Stimulated activated CD4-positive, alpha-beta T cell treated with anti-CD3 and anti-CD28 coated beads, Interleukin-15, amount 100 ng/mL, for 1 hour (primary cell): ENCODE measurements around the gene OXER1.

ENCODE experiments used
- DNase-seq, 2 donors: peaks; one replicate each; pipeline ENCODE4 v3.0.0-alpha.2; 2020; ENCODE audit warnings: low read depth in 1 of 2, low spot score in 1 of 2

Gene OXER1

DNA sequence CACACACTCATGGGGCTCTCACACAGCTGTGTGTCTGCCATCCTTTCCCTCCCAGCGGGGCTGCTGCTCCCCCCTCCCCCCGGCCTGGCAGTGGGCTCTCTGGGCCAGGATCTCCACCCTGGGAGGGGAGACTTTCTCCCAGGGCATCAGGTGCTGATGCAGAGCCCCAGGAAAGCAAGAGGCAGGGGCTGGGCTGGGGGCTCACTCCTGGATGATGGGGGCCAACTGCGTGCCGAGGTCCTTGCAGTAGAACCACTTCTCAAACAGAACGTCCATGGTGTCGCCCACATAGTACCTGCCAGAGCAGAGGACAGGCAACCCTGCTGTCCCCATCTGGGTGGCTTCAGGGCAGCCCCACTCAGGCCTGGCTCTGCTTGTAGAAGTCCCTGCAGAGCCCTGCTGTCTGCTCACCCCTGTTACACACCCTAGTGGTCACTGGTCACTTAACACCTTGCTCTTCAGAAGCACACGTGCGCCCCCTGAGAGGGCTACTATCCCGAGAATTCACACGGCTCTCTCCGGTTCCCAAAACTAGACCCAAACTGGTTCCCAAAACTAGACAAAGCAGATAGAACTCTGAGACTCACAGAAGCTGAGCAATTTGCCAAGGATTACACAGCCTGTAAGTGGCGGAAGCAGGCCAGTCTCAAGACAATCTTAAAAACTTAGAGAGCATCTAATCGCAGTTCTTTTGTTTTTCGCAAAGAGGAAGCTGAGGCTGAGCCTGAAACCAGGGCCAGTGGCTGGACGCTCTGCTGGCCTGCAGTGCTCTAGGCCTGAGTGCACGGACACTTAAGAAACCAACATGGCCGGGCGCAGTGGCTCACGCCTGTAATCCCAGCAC lies 6.6 kb upstream of the OXER1 start:
- DNase-seq, result no peak

DNA sequence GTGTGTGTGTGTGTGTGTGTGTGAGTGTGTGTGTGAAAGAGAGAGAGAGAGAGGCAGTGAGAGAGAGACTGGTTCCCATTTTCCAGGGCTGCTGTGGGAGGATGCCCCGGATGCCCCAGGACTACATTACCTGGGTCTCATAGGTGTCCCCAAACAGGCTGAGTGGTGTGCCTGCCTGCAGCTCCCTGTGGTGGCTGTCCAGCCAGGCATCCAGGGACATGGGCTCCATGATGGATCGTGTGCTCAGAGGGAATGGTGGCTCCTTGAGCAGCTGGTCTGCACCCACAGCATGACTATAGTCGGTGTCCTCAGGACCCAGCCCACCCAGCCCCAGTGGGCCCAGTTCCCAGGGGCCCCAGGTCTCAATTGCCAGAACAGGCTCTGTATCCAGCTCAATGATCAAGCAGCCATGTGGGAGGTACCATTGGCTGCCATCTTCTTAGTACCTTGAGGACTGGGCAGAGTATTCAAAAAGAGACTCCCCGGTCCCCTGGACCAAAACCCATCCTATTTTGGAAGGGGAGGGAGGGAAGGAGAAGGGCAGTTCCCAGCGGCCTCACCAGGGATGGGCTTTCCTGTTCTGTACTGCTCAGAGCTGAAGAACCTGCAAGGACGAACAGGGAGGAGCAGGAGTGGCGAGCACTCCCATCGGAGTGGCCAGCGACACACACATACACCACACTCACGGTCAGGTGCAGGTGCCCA lies 5.8 kb upstream of the OXER1 start:
- DNase-seq, result no peak

GRCh38 chr2:42768706-42769256 lies 4.8 kb upstream of the OXER1 start:
- DNase-seq, result no peak

GRCh38 chr2:42767899-42768705 lies 4.2 kb upstream of the OXER1 start:
- DNase-seq, result no peak

GRCh38 chr2:42767080-42767898 lies 3.4 kb upstream of the OXER1 start:
- DNase-seq, result no peak

- no peak for DNase-seq
Observed at GRCh38 chr2:42765686-42766085, 1.8 kb upstream of the OXER1 start.

DNA sequence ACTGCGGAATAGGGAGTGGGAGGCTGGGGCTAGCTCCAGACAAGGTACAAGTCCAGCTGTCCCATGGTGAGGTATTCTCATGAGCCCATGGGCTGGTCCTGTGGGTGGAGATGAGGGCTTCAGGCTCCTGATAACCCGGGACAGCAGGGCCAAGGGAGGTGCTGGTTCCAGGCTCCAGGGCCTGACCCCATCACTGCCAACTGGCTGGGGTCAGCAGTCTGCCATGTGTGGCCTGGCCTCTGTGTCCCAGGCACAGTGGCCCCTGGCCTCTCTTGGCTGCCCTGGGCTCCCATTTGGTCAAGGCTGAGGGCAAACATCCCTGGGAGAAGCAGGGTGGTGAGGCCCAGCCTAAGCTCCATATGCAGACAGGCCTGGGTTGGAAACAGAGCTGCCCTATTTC lies 966 bp upstream of the OXER1 start:
- no peak for DNase-seq

GRCh38 chr2:42762823-42763804 lies 821 bp downstream of the OXER1 start:
- DNase-seq, result no peak

- DNase-seq, result no peak
Observed at GRCh38 chr2:42762155-42762554, 1.8 kb downstream of the OXER1 start.

DNA sequence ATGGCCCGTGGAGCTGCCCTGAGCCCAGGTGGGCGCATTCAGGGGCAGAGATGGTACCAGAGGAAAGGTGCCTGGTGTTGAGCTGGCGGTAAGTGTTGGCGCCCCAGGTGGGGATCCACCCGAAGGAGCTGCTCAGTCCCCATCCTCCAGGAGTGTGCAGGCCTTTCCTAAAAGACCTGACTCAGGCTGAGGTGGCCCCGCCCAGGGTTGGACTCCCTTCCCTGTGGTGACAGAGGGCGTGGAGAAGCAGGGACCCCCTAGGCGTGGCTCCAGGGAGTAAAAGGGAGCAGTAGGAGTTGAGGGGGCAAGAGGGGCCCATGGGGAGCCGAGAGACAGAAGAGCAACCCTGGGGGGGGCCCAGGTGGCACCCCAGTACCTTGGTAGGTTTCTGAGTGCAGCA lies 2.4 kb downstream of the OXER1 start:
- no peak for DNase-seq

GRCh38 chr2:42758751-42759150 lies 5.2 kb downstream of the OXER1 start:
- no peak for DNase-seq

DNA sequence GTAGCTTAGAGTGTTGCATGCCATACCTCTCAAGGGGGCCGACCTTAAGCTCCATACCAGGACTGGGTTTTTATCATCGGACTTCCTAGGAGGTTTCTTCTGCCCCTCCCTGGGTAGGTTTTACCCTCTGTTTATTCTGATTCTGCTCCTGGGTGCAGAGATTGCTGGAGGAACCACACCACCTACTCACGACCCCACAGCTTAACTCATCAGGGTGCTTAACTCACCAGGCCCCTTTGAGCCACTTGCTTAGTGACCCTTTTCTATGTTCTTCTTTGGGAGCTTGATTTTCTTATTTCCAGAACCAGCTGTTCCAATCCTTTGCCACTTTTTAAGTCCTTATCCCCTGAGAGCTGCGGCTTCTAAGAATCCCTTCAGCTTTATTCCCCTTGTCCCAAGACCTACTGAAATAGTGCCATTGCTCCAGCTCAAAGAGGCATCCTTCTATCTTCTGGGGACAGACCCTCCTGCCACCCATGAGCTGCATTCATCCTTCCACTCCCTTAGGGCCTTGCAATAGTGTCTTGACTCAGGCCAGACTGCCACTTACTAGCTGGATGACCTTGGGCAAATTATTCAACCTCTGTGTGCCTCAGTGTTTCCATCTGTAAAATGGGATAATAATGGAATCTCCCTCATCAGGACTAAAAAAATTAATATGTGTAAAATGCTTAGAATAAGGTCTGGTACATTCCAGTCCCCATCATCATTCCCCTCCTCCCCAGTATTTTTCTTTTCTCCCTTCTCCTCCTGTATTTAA lies 5.8 kb downstream of the OXER1 start:
- no peak for DNase-seq

DNA sequence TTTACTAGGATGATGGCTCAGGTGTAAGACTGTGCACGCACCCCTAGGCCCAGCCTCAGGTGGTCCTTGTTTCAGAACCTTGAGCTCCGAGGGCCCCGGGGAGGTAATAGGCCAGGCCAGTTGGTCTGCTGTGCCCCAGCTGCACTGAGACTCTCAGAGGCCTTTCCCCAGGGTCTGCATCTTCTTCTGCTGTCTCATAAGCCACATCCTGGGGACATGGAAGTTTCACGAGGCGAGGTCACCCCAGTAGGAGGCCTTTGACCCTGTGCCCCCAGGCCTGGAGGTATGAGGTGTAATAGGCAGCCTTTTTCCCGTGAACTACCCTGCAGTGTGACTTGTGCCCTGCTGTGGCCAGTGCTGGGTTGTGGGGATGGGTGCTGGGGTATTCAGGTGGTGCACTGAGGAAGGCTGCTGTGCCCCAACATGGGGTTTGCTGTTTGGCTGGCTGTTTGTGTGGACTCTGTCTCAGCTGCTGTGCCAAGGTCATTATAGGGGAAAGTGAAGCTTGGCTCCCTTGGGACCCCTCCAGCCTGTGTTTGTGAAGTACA lies 6.9 kb downstream of the OXER1 start:
- no peak for DNase-seq

DNA sequence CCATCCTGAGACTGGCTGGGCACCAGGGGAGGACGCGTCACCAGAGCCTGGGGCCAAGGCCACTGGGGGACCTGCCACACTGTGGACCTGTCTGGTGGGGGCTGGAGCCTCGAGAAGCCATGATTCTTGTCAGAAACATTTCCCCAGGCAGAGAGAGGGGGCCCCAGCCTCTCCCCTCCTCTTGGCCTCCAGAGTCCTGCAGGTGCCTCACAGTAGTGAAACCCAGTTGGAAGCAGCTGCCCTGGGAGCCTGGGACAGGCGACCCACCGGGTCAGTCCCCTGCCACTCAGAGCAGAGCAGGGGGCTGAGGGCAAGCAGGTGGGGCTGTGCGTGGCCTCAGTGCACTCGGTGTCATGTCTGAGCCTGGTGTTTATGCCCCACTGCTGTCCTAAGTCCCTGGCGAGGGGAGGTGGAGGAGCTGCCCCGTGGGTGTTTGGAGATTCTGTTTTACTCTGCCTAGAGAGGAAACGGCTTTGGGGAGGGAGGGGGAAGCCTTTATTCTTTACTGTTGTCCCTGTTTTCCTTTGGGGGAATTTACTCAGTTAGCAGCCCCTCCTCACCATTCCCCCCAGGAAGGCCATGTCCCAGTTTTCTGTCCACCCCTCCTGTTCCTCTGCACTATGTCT lies 7.7 kb downstream of the OXER1 start:
- DNase-seq, result no peak

DNA sequence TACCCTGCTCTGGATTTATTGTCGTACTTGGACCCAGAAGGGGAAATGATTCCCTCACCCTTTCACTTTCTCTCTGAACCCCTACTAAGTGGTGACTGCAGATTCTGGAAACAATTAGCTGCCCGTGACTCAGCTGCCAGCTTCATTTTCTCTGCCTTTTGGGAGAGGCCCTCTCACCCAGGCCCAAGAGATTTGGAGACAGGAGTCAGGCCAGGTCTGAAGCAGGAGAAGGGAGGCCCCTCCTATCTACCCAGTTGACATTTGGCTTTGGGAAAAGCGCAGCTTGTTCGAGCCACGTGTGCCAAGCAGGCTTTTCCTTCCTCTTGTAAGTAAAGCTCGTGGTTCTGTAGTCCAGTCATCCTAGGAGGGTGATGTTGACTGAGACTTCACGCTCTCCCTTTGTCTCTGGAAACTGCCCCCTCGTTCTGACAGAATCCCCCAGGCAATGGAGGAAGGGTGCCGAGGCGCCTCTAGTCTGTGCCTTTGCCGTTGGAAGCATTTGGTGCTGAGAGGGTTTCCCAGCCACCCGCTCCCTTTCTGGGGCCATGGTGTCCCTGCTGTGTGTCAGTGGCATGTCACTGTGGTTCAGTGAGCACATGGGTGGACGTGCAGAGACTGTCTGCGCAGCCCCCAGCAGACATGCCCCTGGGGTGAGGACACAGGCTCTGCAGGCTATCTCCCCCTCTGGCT lies 8.6 kb downstream of the OXER1 start:
- DNase-seq, result no peak

GRCh38 chr2:42754776-42755140 lies 9.2 kb downstream of the OXER1 start:
- no peak for DNase-seq

DNA sequence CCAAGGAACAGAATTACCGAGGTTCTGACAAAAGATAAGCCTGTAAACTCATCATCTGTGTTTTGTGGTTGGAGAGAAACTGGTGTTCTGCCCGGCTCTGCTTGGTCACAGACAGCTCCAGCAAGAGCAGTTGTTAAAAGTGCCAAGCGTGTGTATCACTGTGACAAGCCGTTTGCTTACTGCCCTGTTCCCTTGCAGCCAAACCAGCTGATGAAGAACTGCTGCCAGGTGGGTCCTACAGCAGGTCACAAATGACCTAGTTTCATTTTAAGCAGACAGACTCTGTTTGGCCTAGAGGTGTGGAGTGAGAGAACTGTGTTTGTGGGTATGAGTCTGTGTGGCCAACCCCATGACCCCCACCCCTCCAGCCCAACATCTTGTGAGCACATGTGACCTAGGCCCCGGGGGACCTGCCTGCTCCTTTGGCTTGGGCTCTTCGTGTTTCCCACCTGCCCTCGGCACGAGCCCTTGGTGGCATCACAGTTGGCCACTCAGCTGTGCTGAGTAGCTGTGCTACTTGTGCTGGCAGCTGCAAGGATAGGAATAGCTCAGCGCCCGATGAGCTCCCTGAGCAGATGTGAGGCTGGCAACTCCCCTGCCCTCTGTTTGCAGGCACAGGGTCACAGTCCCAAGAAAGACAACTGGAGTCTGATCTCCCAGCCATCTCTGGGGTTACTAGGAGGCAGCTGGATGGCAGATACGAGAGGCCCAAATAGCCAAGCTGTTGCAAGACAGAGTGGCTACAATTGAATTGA lies 9.7 kb downstream of the OXER1 start:
- no peak for DNase-seq
